Gastrocnemius medialis (tissue), 4 donors: Measurements from ENCODE around the gene SDCCAG8. TPM values are rescaled to one million over a fixed set of nuclear protein-coding genes. Genes with fewer than 3 reads are reported as not detected.

Source experiments
- ATAC-seq, 2 donors: fragments of 150-250 bp; one replicate each; pipeline ENCODE4 v1.9.1; 2016
- DNase-seq, 2 donors: peaks; one replicate each; pipeline ENCODE4 v3.0.0-alpha.2; 2019
- H3K27ac ChIP-seq, 4 donors: fragments of 200-600 bp; sonication (generic); 1 replicate in 1 of 4; 2 replicates in 3 of 4; pipeline ENCODE4 v1.5.1; 2016 to 2018; ENCODE audit warnings: mild to moderate bottlenecking in 2 of 4, moderate library complexity in 1 of 4
- H3K27me3 ChIP-seq, 3 donors: fragments of 200-600 bp; sonication (generic) in 2 of 3; 1 replicate in 1 of 3; 2 replicates in 2 of 3; pipeline versions ENCODE4 v1.5.1 to v1.6.0; 2016 to 2019; ENCODE audit warnings: mild to moderate bottlenecking in 1 of 3, moderate library complexity in 1 of 3
- H3K36me3 ChIP-seq, 2 donors: fragments of 200-600 bp; sonication (generic) in 1 of 2; one replicate each; pipeline ENCODE4 v1.5.1; 2017 to 2018
- H3K4me1 ChIP-seq, 2 donors: fragments of 200-600 bp; sonication (generic) in 1 of 2; one replicate each; pipeline ENCODE4 v1.5.1; 2016 to 2017; ENCODE audit warnings: mild to moderate bottlenecking in 2 of 2
- H3K4me3 ChIP-seq, 4 donors: fragments of 200-600 bp; sonication (generic) in 3 of 4; 1 replicate in 1 of 4; 2 replicates in 3 of 4; pipeline ENCODE4 v1.5.1; 2016 to 2019; ENCODE audit warnings: mild to moderate bottlenecking in 2 of 4
- H3K9me3 ChIP-seq, 3 donors: fragments of 200-600 bp; sonication (generic) in 2 of 3; 1 replicate in 1 of 3; 2 replicates in 2 of 3; pipeline ENCODE4 v1.5.1; 2016 to 2019
- POLR2A ChIP-seq, 2 donors: fragments of 450-650 bp; IDR thresholded peaks; one replicate each; pipeline ENCODE4 v1.6.1; 2017; ENCODE audit warnings: antibody characterized with exemption in 2 of 2, mild to moderate bottlenecking in 2 of 2, moderate library complexity in 2 of 2
- in situ Hi-C, 4 donors: fragments of 200-750 bp; cut with MboI; loops; one replicate each; pipeline versions ENCODE4 v1.15.0 to v1.8.0; 2017; ENCODE audit warnings: low sequenced_read_pairs in 4 of 4
- intact Hi-C: fragments of 100-400 bp; cut with DNase I; formaldehyde crosslinking; loops from one replicate; pipeline ENCODE4 v1.15.1; 2023; ENCODE audit warnings: low total_unique reads
- total RNA-seq, 4 donors: library from RNA; depleted of rRNA; stranded (reverse); fragments of >200 nt; gene quantifications; one replicate each; pipeline versions ENCODE4 v1.1.0 to v1.2.3, GENCODE V29; 2016
- TF ChIP-seq, protein P1 (sequence below), 5 experiments: fragments of 450-650 bp in 3 of 5; fragments of 200-600 bp in 2 of 5; sonication (generic) in 2 of 5; IDR thresholded peaks in 4 of 5; conservative IDR thresholded peaks in 1 of 5; 1 replicate in 4 of 5; 2 replicates in 1 of 5; pipeline ENCODE4 v1.5.1; 2016 to 2019; ENCODE audit warnings: antibody characterized with exemption in 5 of 5, mild to moderate bottlenecking in 3 of 5, moderate library complexity in 3 of 5

The SDCCAG8 gene
- total RNA-seq, 4 donors from 2014 or later, result 12.3 to 33.9 (median 26.1) TPM

DNA sequence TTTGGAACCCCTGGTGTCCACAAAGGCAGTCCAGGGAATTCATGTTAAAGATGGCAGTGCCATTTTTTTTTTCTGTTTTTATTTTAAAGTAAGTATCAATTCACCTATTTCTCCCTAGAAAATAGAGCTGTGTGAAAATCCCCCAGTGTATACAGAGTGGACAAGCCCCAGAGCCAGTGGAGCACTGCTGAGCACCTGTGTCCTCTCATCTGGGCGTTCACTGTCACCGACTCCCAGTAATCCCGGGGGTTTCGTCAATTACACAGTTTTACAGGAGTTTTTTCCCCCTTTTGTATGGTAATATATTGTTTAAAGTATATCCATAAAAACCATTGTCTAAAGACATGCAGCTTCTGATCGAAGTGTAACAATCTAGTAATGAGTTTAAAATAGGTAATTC lies 175.8 kb downstream of the SDCCAG8 start:
- ATAC-seq (no peak), DNase-seq (no peak)
- in situ Hi-C loops, result no loop called here
- TF ChIP-seq POLR2A (IDR thresholded peaks at IDR 0.05), result no peak
- TF ChIP-seq, protein P1, sequence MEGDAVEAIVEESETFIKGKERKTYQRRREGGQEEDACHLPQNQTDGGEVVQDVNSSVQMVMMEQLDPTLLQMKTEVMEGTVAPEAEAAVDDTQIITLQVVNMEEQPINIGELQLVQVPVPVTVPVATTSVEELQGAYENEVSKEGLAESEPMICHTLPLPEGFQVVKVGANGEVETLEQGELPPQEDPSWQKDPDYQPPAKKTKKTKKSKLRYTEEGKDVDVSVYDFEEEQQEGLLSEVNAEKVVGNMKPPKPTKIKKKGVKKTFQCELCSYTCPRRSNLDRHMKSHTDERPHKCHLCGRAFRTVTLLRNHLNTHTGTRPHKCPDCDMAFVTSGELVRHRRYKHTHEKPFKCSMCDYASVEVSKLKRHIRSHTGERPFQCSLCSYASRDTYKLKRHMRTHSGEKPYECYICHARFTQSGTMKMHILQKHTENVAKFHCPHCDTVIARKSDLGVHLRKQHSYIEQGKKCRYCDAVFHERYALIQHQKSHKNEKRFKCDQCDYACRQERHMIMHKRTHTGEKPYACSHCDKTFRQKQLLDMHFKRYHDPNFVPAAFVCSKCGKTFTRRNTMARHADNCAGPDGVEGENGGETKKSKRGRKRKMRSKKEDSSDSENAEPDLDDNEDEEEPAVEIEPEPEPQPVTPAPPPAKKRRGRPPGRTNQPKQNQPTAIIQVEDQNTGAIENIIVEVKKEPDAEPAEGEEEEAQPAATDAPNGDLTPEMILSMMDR (IDR thresholded peaks at IDR 0.05 in 4 of 5, conservative IDR thresholded peaks at IDR 0.05 in 1 of 5), result no peak
- intact Hi-C loops, result no loop called here
- H3K27me3 ChIP-seq, result no peaks in the 10 kb centered on the region
- no peak overlapping the region for H3K27ac ChIP-seq
- H3K4me3 ChIP-seq, result no peak overlapping the region
- H3K36me3 ChIP-seq, result peaks cover 0 to 21% of the 10 kb centered on the region in 2 donors
- no peaks in the 10 kb centered on the region for H3K9me3 ChIP-seq
- H3K4me1 ChIP-seq, result no peaks in the 10 kb centered on the region

DNA sequence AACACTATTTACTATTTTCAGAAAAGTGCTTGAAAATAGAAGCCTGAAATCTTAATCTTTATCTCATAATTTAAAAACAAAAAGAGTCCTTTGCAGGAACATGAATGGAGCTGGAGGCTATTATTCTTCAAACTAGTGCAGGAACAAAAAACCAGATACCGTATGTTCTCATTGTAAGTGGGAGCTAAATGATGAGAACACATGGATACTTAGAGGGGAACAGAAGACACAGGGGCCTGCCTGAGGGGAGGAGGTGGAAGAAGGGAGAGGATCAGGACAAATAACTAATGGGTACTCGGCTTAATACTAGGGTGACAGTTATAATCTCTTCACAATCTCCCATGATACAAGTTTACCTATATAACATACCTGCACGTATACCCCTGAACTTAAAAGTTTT lies 176.3 kb downstream of the SDCCAG8 start:
- Histone ChIP-seq H3K27ac (no peak overlapping the region), H3K27me3 (no peaks in the 10 kb centered on the region), H3K4me3 (no peak overlapping the region), H3K36me3 (peaks cover 0 to 17% of the 10 kb centered on the region in 2 donors), H3K9me3 (no peaks in the 10 kb centered on the region), H3K4me1 (no peaks in the 10 kb centered on the region)
- ATAC-seq (no peak), DNase-seq (no peak)
- TF ChIP-seq, protein P1 (IDR thresholded peaks at IDR 0.05 in 4 of 5, conservative IDR thresholded peaks at IDR 0.05 in 1 of 5), result no peak
- TF ChIP-seq POLR2A (IDR thresholded peaks at IDR 0.05), result no peak
- intact Hi-C loops, result no loop called here
- in situ Hi-C loops, result no loop called here

DNA sequence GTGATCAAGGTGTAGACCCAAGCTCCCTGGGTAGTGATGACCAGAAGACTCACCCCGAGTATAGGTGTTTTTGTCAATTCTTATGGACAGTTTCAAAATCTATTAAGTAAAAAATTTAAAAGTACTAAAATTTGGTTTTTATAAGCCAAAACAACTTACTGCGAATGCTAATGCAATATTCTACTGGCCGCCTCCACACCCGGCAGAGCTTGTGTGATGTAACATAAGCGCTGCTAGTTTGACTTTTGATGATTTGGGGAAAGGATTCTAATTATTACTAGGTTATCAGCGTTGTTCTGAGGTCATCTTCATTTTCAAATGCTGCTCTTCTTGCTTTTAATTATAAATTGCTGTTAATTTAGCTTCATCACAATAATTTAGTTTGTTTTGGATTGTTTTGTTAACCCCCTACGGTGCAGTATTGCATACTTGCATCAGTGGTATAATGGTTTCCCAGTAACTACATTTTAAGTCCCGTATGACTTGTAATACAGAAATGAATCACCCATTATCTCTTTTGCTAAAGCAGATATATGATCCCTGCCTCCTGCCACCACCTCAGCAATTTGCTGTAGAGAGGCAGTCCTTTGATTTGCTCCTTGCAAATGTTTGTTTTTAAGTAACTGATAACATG lies 178.0 kb downstream of the SDCCAG8 start:
- in situ Hi-C loops, result no loop called here
- Histone ChIP-seq H3K9me3 (no peaks in the 10 kb centered on the region), H3K36me3 (peaks cover 0 to 5% of the 10 kb centered on the region in 2 donors), H3K27ac (no peak overlapping the region), H3K27me3 (no peaks in the 10 kb centered on the region), H3K4me1 (no peaks in the 10 kb centered on the region), H3K4me3 (no peak overlapping the region)
- DNase-seq (no peak), ATAC-seq (no peak)
- no peak for TF ChIP-seq POLR2A (IDR thresholded peaks at IDR 0.05)
- intact Hi-C loops, result no loop called here

DNA sequence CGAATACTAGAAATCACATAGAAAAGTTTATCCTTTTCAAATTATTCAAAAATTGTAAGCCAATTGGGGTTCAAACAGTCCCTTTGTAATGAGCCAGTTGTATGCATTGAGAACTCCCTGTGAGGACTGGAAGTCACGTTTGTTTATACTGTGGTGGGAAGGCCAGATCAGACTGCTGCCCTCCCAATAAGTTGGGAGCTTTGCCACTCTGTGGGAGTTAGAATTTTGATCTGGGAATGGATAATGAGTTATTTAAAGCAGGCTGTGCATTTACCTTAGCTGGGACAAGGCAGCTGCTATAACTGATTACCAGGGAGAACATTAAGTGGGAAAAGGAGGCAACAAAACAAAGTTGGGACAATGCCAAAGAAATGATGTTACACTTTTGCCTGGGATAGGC lies 178.8 kb downstream of the SDCCAG8 start:
- H3K4me3 ChIP-seq, result no peak overlapping the region
- ATAC-seq (no peak), DNase-seq (no peak)
- in situ Hi-C loops (no loop called here), intact Hi-C loops (no loop called here)
- H3K4me1 ChIP-seq, result no peaks in the 10 kb centered on the region
- no peaks in the 10 kb centered on the region for H3K36me3 ChIP-seq
- H3K27ac ChIP-seq, result no peak overlapping the region
- H3K27me3 ChIP-seq, result no peaks in the 10 kb centered on the region
- TF ChIP-seq POLR2A (IDR thresholded peaks at IDR 0.05), result no peak
- TF ChIP-seq, protein P1 (IDR thresholded peaks at IDR 0.05 in 4 of 5, conservative IDR thresholded peaks at IDR 0.05 in 1 of 5), result no peak
- H3K9me3 ChIP-seq, result no peaks in the 10 kb centered on the region

DNA sequence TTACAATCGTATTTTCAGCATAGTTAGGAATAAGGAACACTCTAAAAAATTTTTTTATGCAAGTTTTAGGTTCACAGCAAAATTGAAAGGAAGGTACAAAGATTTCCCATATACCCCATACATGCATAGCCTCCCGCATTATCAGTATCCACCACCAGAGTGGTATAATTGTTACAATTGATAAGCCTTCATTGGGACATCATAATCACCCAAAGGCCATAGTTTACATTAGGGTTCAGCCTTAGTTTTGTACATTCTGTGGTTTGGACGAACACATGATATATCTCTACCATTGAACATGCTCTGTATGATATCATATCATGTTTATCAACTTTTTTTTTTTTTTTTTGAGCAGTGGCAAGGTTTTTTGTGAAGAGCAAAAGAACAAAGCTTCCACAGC lies 180.0 kb downstream of the SDCCAG8 start:
- Histone ChIP-seq H3K27me3 (no peaks in the 10 kb centered on the region), H3K4me3 (no peak overlapping the region), H3K27ac (no peak overlapping the region), H3K36me3 (no peaks in the 10 kb centered on the region), H3K9me3 (no peaks in the 10 kb centered on the region), H3K4me1 (no peaks in the 10 kb centered on the region)
- DNase-seq (no peak), ATAC-seq (no peak)
- in situ Hi-C loops, result no loop called here
- TF ChIP-seq, protein P1 (IDR thresholded peaks at IDR 0.05 in 4 of 5, conservative IDR thresholded peaks at IDR 0.05 in 1 of 5), result no peak
- TF ChIP-seq POLR2A (IDR thresholded peaks at IDR 0.05), result no peak
- intact Hi-C loops, result no loop called here
